Fibroblast of mammary gland (primary cell): ENCODE data around the gene HDGFL3.

ENCODE experiments used
- DNase-seq: peaks from one replicate; pipeline ENCODE4 v3.0.0-alpha.2; 2010; ENCODE audit warnings: low read depth
- H3K4me3 ChIP-seq: 2 replicates; pipeline ENCODE4 v1.5.1; 2011; ENCODE audit warnings: low read depth, mild to moderate bottlenecking, low read length, moderate library complexity; ENCODE audit not compliant: control insufficient read depth
- TF ChIP-seq, protein P1 (sequence below): conservative IDR thresholded peaks from 2 replicates; pipeline ENCODE4 v1.5.1; 2011; ENCODE audit warnings: low read depth, low read length, inconsistent platforms; ENCODE audit not compliant: control insufficient read depth, insufficient read depth

The HDGFL3 gene

DNA sequence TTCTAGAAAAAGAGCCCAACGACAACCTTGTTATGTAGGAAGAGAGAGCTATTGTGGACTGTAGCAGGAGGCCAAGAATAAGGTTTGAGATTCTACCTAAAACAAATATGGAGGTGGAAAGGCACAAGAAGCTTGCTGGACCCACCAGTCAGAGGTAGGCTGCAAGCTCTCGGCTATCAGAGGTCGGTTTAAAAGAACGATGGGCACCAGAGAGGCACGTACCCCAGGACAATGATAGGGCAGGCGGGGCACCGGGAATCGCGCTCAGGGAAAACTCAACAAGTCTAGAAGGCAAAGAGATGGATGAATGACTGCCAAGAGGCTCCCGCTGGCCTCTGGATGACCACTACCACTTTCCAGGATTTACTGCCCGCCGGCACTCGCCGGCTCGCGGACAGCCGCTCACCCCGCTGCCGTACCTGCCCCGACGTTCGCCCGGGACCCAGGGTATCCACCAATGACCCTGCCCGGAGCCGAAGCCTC lies 1.1 kb downstream of the HDGFL3 start:
- DNase-seq, result no peak
- peak overlapping the region; percentile 69 for H3K4me3 ChIP-seq
- TF ChIP-seq, protein P1, sequence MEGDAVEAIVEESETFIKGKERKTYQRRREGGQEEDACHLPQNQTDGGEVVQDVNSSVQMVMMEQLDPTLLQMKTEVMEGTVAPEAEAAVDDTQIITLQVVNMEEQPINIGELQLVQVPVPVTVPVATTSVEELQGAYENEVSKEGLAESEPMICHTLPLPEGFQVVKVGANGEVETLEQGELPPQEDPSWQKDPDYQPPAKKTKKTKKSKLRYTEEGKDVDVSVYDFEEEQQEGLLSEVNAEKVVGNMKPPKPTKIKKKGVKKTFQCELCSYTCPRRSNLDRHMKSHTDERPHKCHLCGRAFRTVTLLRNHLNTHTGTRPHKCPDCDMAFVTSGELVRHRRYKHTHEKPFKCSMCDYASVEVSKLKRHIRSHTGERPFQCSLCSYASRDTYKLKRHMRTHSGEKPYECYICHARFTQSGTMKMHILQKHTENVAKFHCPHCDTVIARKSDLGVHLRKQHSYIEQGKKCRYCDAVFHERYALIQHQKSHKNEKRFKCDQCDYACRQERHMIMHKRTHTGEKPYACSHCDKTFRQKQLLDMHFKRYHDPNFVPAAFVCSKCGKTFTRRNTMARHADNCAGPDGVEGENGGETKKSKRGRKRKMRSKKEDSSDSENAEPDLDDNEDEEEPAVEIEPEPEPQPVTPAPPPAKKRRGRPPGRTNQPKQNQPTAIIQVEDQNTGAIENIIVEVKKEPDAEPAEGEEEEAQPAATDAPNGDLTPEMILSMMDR, result no peak

DNA sequence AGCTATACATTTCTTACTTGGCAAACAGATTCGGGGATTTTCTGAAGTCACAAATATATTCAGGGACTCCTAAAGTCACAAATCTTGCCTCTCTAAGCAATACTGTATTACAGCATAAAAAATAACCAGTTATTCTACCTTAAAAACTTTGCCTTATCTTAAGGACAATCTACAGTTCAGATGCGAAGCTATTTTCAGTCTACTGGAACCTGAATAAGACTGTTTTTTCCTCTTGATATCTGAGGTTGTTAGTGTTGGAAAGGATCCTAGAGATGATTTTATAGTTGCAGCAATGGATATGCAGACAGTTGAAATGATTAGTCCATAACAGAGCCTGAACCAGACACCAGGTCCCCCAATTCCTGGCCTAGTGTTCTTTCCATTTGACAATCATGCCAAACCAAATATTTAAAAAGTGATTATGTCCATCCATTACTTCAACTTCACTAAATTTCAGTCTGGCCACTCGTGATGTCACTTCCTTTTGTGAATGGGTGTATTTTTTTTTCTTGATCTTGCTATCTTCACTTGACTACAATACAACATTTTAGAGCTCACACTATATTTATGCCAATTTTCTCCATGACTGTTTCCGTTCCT lies 1.8 kb downstream of the HDGFL3 start:
- peak overlapping the region; percentile 69 for H3K4me3 ChIP-seq
- peak; percentile 81 for DNase-seq
- TF ChIP-seq, protein P1, result no peak

DNA sequence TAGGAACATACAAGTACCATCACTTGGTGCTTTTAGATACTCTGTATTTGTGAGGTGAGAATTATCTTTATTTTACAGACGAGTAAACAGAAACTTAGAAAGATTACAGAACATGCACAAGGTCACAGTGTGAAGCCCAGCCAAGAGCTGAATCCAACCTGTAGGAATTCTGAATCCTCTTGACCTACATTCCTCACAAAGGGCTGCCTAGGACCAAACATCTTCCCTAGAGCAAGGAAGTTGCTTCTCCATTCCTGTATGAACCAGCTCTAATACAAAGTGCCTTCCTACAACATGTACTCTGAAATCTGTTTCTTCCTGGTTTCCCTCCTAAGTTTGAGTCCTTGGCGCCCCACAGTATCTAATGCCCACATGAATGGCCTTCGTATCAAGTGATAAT lies 2.9 kb downstream of the HDGFL3 start:
- DNase-seq, result no peak
- H3K4me3 ChIP-seq, result no peak overlapping the region
- TF ChIP-seq, protein P1, result no peak

DNA sequence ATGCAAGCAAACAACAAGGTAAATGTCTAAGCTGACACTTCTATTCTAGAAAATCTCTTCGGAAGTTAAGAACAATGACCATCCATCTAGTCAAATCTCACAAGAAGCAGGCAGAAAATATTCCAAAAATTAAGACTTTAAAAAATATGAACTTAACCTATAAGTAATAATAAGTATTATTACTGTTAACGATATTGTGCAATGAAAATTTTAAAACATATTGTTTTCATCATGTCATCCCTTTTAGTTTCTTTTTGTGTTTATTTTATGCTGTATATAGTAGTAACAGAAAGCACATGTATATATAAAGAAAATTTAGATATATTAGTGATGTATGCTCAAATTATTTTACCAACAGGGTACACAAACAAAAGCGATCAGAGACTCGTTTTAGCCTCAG lies 4.1 kb downstream of the HDGFL3 start:
- no peak for DNase-seq
- TF ChIP-seq, protein P1, result no peak
- H3K4me3 ChIP-seq, result no peak overlapping the region

DNA sequence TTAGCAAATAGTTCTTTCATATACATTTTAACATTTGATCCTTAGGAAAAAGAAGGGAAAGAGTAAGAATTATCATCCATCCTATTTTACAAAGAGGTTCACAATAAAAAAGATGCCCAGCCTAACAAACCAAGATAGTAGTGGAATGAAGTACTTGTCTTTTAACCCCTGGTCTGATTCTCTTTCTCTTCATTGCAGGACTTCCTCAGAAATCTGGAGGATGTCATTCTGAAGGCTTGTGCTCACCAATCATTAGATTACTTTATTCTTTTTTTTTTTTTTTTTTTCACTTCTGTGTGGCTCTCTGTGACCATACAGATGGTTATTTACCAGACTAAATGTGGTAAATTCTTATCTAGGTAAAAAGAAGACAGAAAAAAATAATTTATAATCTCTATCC lies 7.0 kb downstream of the HDGFL3 start:
- TF ChIP-seq, protein P1, result no peak
- no peak for DNase-seq

DNA sequence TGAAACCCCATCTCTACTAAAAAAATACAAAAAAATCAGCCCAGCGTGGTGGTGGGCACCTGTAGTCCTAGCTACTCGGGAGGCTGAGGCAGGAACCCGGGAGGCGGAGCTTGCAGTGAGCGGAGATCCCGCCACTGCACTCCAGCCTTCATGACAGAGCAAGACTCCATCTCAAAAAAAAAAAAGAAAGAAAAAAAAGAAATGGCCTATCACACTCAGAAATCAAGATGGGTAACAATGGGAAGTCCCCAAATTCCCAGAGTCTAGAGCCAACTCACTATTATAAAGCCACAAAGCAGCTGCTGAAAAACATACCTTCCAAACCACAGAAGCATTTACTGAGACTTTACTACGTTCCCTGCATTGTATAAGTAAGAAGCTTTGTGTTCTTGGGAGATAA lies 7.5 kb downstream of the HDGFL3 start:
- DNase-seq, result no peak
- H3K4me3 ChIP-seq, result no peak overlapping the region
- TF ChIP-seq, protein P1, result no peak

More for the DNA sequence above, 7.0 kb downstream of the HDGFL3 start:
- no peak overlapping the region for H3K4me3 ChIP-seq
